AG09309 (cell line): ENCODE data around the gene PLA2G2C.
"Not testable (repeated sequence)": the region's sequence is repeated elsewhere in the genome, so short reads cannot be mapped to it uniquely, and the experiment has no call there.

Source experiments
- DNase-seq: peaks from one replicate; pipeline ENCODE4 v3.0.0-alpha.2; 2010; ENCODE audit warnings: low read depth
- H3K4me3 ChIP-seq: 2 replicates; pipeline ENCODE4 v1.5.1; 2011; ENCODE audit warnings: mild to moderate bottlenecking, low read depth, low read length, moderate library complexity; ENCODE audit not compliant: control insufficient read depth
- CTCF ChIP-seq: IDR thresholded peaks from 2 replicates; pipeline ENCODE4 v1.5.1; 2011; ENCODE audit warnings: mild to moderate bottlenecking, low read depth, low read length, inconsistent platforms; ENCODE audit not compliant: insufficient read depth, control insufficient read depth; ENCODE audit errors: missing control alignments

The PLA2G2C gene

GRCh38 chr1:20228314-20228825 lies 42.1 kb upstream of the PLA2G2C start:
- H3K4me3 ChIP-seq = no peak overlapping the region
- no peak for TF ChIP-seq CTCF
- no peak for DNase-seq

GRCh38 chr1:20227704-20228103 lies 41.4 kb upstream of the PLA2G2C start:
- TF ChIP-seq CTCF = no peak
- DNase-seq = no peak
- no peak overlapping the region for H3K4me3 ChIP-seq

- H3K4me3 ChIP-seq = no peak overlapping the region
- no peak for TF ChIP-seq CTCF
- no peak for DNase-seq
Observed at GRCh38 chr1:20224546-20224945, 38.2 kb upstream of the PLA2G2C start.

- no peak overlapping the region for H3K4me3 ChIP-seq
- no peak for DNase-seq
- TF ChIP-seq CTCF = no peak
Observed at GRCh38 chr1:20223551-20224419, 37.5 kb upstream of the PLA2G2C start.

GRCh38 chr1:20223106-20223505 lies 36.8 kb upstream of the PLA2G2C start:
- H3K4me3 ChIP-seq = no peak overlapping the region
- TF ChIP-seq CTCF = no peak
- no peak for DNase-seq

- no peak for DNase-seq
- H3K4me3 ChIP-seq = no peak overlapping the region
- TF ChIP-seq CTCF = no peak
Observed at GRCh38 chr1:20220036-20220435, 33.7 kb upstream of the PLA2G2C start.

- not testable (repeated sequence) for DNase-seq, H3K4me3 ChIP-seq
Observed at GRCh38 chr1:20219053-20219452, 32.7 kb upstream of the PLA2G2C start.
